Measurements from ENCODE around the gene ARID1B. TPM values are rescaled to one million over a fixed set of nuclear protein-coding genes. Genes with fewer than 3 reads are reported as not detected.

The ARID1B gene
- polyA plus RNA-seq, 1 experiment: 17.0 TPM

DNA sequence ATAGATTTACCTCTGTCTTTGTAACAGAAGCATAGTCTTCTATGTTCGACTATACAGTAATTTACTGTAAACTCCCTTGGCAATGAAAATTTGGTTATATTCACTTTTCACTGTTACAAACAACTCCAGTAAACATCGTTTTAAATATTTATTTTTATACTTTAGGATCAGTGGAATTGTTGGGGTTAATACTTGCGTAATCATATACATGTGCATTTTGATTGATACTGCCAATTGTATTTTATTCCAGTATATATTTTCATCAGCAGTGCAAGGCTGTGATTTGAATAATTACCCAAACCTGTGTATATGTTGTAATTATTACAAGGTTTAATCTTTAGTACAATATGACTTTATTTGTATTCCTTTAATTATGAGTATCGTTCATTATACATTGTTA is 255.7 kb downstream of the ARID1B start:
- CTCF ChIA-PET: interaction anchor here (1.0 to 1.3 kb wide), 2 partner anchors 10 to 13 kb away, joined by 3 to 5 read pairs; no protein-coding TSS in a partner anchor
- POLR2A ChIA-PET: no interaction called here

DNA sequence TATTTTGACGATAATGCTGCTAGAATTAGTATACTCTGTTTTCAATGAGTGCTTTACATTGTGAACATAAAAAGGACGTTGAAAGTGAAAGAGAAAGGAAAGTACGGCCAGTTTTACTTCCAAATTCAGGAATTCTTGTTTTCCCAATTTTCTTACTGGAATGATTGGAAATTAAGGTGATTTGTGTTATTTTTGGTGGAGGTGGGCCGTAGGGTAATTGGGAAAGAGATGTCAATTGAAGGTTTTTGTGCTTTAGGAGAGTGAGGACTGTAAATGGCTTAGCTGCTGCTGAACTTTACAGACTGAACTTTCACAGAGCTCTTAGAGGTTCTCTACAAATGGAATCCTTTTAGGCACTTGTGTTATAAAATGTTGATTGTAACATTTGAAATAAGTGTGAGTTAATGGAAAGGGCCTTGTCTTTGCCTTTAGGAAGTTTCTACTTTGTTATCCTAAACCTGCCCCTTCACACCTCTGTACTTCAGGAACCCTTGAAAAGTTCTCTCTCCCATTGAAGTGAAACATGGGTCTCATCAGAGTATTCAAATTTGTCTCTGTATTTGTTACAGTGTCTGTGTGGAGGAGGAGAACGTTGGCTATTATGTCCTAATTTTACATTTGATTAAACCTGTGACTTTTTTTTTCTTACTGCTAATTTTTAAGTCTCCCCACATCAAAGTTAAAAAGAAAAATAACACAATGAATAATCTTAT is 256.4 kb downstream of the ARID1B start:
- ChIA-PET CTCF (interaction anchor here (0.6 to 1.5 kb wide), 7 partner anchors 10 to 238 kb away, joined by 3 to 9 read pairs (median 3); no protein-coding TSS in a partner anchor), POLR2A (no interaction called here)
- no peaks in the 10 kb centered on the region for H3K36me3 ChIP-seq (ENCODE audit: control insufficient read depth, insufficient read depth, low read length)
- TF ChIP-seq, protein P1, sequence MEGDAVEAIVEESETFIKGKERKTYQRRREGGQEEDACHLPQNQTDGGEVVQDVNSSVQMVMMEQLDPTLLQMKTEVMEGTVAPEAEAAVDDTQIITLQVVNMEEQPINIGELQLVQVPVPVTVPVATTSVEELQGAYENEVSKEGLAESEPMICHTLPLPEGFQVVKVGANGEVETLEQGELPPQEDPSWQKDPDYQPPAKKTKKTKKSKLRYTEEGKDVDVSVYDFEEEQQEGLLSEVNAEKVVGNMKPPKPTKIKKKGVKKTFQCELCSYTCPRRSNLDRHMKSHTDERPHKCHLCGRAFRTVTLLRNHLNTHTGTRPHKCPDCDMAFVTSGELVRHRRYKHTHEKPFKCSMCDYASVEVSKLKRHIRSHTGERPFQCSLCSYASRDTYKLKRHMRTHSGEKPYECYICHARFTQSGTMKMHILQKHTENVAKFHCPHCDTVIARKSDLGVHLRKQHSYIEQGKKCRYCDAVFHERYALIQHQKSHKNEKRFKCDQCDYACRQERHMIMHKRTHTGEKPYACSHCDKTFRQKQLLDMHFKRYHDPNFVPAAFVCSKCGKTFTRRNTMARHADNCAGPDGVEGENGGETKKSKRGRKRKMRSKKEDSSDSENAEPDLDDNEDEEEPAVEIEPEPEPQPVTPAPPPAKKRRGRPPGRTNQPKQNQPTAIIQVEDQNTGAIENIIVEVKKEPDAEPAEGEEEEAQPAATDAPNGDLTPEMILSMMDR (IDR thresholded peaks at IDR 0.05; ENCODE audit: insufficient read depth, low read depth, low read length): no peak
- H3K27me3 ChIP-seq (ENCODE audit: control insufficient read depth, insufficient read depth, low read length): no peaks in the 10 kb centered on the region
- DNase-seq (ENCODE audit: low read depth): no peak
- H3K4me3 ChIP-seq (ENCODE audit: low read depth, low read length): peak overlapping the region; percentile 35

More for the DNA sequence above, 255.7 kb downstream of the ARID1B start:
- no peak for DNase-seq (ENCODE audit: low read depth)
- H3K36me3 ChIP-seq (ENCODE audit: control insufficient read depth, insufficient read depth, low read length): no peaks in the 10 kb centered on the region
- H3K27me3 ChIP-seq (ENCODE audit: control insufficient read depth, insufficient read depth, low read length): no peaks in the 10 kb centered on the region
- no peak overlapping the region for H3K4me3 ChIP-seq (ENCODE audit: low read depth, low read length)
- TF ChIP-seq, protein P1 (IDR thresholded peaks at IDR 0.05; ENCODE audit: insufficient read depth, low read depth, low read length): no peak

- Histone ChIP-seq H3K27me3 (ENCODE audit: control insufficient read depth, insufficient read depth, low read length) (no peaks in the 10 kb centered on the region), H3K36me3 (ENCODE audit: control insufficient read depth, insufficient read depth, low read length) (no peaks in the 10 kb centered on the region), H3K4me3 (ENCODE audit: low read depth, low read length) (no peak overlapping the region)
- CTCF ChIA-PET: interaction anchor here (0.7 to 1.5 kb wide), 9 partner anchors 9 to 477 kb away, joined by 3 to 9 read pairs (median 3); no protein-coding TSS in a partner anchor
- POLR2A ChIA-PET: no interaction called here
- TF ChIP-seq, protein P1 (IDR thresholded peaks at IDR 0.05; ENCODE audit: insufficient read depth, low read depth, low read length): peak; percentile 65
- no peak for DNase-seq (ENCODE audit: low read depth)
These were observed 257.5 kb downstream of the ARID1B start for GRCh38 chr6:157034436-157035230.

GRCh38 chr6:157035546-157035945 is 258.4 kb downstream of the ARID1B start:
- Histone ChIP-seq H3K36me3 (ENCODE audit: control insufficient read depth, insufficient read depth, low read length) (no peaks in the 10 kb centered on the region), H3K4me3 (ENCODE audit: low read depth, low read length) (no peak overlapping the region), H3K27me3 (ENCODE audit: control insufficient read depth, insufficient read depth, low read length) (no peaks in the 10 kb centered on the region)
- TF ChIP-seq, protein P1 (IDR thresholded peaks at IDR 0.05; ENCODE audit: insufficient read depth, low read depth, low read length): no peak
- ChIA-PET POLR2A (no interaction called here), CTCF (interaction anchor here (1.0 to 1.6 kb wide), 4 partner anchors 10 to 478 kb away, joined by 3 to 8 read pairs (median 5); no protein-coding TSS in a partner anchor)
- no peak for DNase-seq (ENCODE audit: low read depth)

- POLR2A ChIA-PET: no interaction called here
- TF ChIP-seq, protein P1 (IDR thresholded peaks at IDR 0.05; ENCODE audit: insufficient read depth, low read depth, low read length): no peak
- Histone ChIP-seq H3K4me3 (ENCODE audit: low read depth, low read length) (no peak overlapping the region), H3K36me3 (ENCODE audit: control insufficient read depth, insufficient read depth, low read length) (no peaks in the 10 kb centered on the region), H3K27me3 (ENCODE audit: control insufficient read depth, insufficient read depth, low read length) (no peaks in the 10 kb centered on the region)
- CTCF ChIA-PET: interaction anchor here (0.9 to 1.6 kb wide), 4 partner anchors 9 to 149 kb away, joined by 3 to 8 read pairs (median 4); no protein-coding TSS in a partner anchor
- DNase-seq (ENCODE audit: low read depth): no peak
These were observed 259.1 kb downstream of the ARID1B start for GRCh38 chr6:157036245-157036711.

Data from BJ (cell line).